Hair follicular keratinocyte (primary cell): Measurements from ENCODE around the gene EOLA2. TPM values are rescaled to one million over a fixed set of nuclear protein-coding genes. Genes with fewer than 3 reads are reported as not detected.

Experiments used
- total RNA-seq: library from RNA; depleted of rRNA; stranded (reverse); fragments of >200 nt; gene quantifications from 2 replicates; pipeline ENCODE4 v1.2.3, GENCODE V29; 2015

The EOLA2 gene
- total RNA-seq, result 26.6 and 39.3 TPM in 2 replicates

GRCh38 chrX:149938427-149938880 lies at the start of gene EOLA2:
TSS of gene EOLA2 (minus strand) at chrX:149938491. CDS start at chrX:149933874, 4,617 bp downstream.

GRCh38 chrX:149929400-149929799 lies 8.9 kb downstream of the EOLA2 start, which contains the start of gene HSFX4:
TSS of gene HSFX4 (plus strand) at chrX:149929573. CDS start at chrX:149929645, 72 bp downstream.

Other genes with a start within 250 kb of the EOLA2 start
- not detected in 2 replicates for gene MAGEA11, start 226.4 kb downstream of the EOLA2 start, total RNA-seq
- 0.08 TPM in 2 replicates for gene HSFX1, start 164.4 kb downstream of the EOLA2 start, total RNA-seq
- not detected in 2 replicates for gene MAGEA9, start 156.6 kb downstream of the EOLA2 start, total RNA-seq
- not detected in 2 replicates for gene MAGEA8, start 57.3 kb downstream of the EOLA2 start, total RNA-seq
- gene HSFX4, start 8.9 kb downstream of the EOLA2 start, total RNA-seq, result not detected in 2 replicates